Smooth muscle cell (in vitro differentiated cells): ENCODE data around the gene FSD2. TPM values are rescaled to one million over a fixed set of nuclear protein-coding genes. Genes with fewer than 3 reads are reported as not detected.

Experiments
- DNase-seq: peaks from one replicate; lab custom pipeline; 2025; ENCODE audit not compliant: unreplicated experiment; lab: John Stamatoyannopoulos, UW
- H2AFZ ChIP-seq: fragments of 200-600 bp; sonication (generic); 2 replicates; pipeline ENCODE4 v1.6.0; 2016; ENCODE audit warnings: antibody characterized with exemption, low read depth, mild to moderate bottlenecking
- H3F3A ChIP-seq: fragments of 200-600 bp; sonication (generic); 2 replicates; pipeline ENCODE4 v1.6.0; 2017; ENCODE audit warnings: antibody characterized with exemption, low read depth
- H3K27ac ChIP-seq: fragments of 200-600 bp; sonication (generic); 2 replicates; pipeline ENCODE4 v1.5.1; 2016; ENCODE audit warnings: low read depth, mild to moderate bottlenecking
- H3K27me3 ChIP-seq: fragments of 200-600 bp; sonication (generic); 2 replicates; pipeline ENCODE4 v1.6.1; 2016; ENCODE audit warnings: low read depth, mild to moderate bottlenecking
- H3K36me3 ChIP-seq: fragments of 200-600 bp; sonication (generic); 2 replicates; pipeline ENCODE4 v1.5.1; 2016; ENCODE audit warnings: low read depth
- H3K4me1 ChIP-seq: fragments of 200-600 bp; sonication (generic); 2 replicates; pipeline ENCODE4 v1.5.1; 2016; ENCODE audit warnings: low read depth
- H3K4me2 ChIP-seq: fragments of 200-600 bp; sonication (generic); 2 replicates; pipeline ENCODE4 v1.6.0; 2016; ENCODE audit warnings: mild to moderate bottlenecking
- H3K4me3 ChIP-seq: fragments of 200-600 bp; sonication (generic); 2 replicates; pipeline ENCODE4 v1.5.1; 2016; ENCODE audit warnings: mild to moderate bottlenecking
- H3K79me2 ChIP-seq: fragments of 200-600 bp; sonication (generic); 2 replicates; pipeline ENCODE4 v1.6.0; 2016; ENCODE audit warnings: low read depth, mild to moderate bottlenecking
- H3K9ac ChIP-seq: fragments of 200-600 bp; sonication (generic); 2 replicates; pipeline ENCODE4 v1.6.0; 2016; ENCODE audit warnings: low read depth
- H3K9me3 ChIP-seq: fragments of 200-600 bp; sonication (generic); replicated peaks from 2 replicates; pipeline ENCODE4 v1.5.1; 2016; ENCODE audit warnings: low read depth
- H4K20me1 ChIP-seq: fragments of 200-600 bp; sonication (generic); 2 replicates; pipeline ENCODE4 v1.6.0; 2016; ENCODE audit warnings: low read depth
- CTCF ChIP-seq: fragments of 200-600 bp; sonication (generic); IDR thresholded peaks from 2 replicates; pipeline ENCODE4 v1.5.1; 2017; ENCODE audit warnings: borderline replicate concordance, mild to moderate bottlenecking, antibody characterized with exemption; ENCODE audit not compliant: insufficient read depth, poor library complexity, severe bottlenecking
- WGBS: methylation state at CpG from one replicate; pipeline ENCODE4 v1.1.7; 2016; ENCODE audit warnings: low lambda C conversion rate; 5-methylcytosine and 5-hydroxymethylcytosine counted together
- polyA plus RNA-seq: library from polyadenylated mRNA; unstranded; fragments of >200 nt; fragmentation: Nextera tagmentation; extraction: Ambion mirVana; gene quantifications from 2 replicates; pipeline ENCODE4 v1.2.1, GENCODE V29; 2016
- total RNA-seq: library from RNA; depleted of rRNA; stranded (reverse); fragments of >200 nt; gene quantifications from 2 replicates; pipeline ENCODE4 v1.2.3, GENCODE V29; 2014

FSD2 gene
- total and polyA plus RNA-seq, 2 experiments from 2014 or later: not detected

- Histone ChIP-seq H3K9ac (no peak overlapping the region), H3K9me3 (no peaks in the 10 kb centered on the region), H4K20me1 (no peaks in the 10 kb centered on the region), H3K36me3 (no peaks in the 10 kb centered on the region), H3F3A (no peaks in the 10 kb centered on the region), H3K4me2 (no peak overlapping the region), H3K79me2 (no peaks in the 10 kb centered on the region), H3K4me3 (no peak overlapping the region), H2AFZ (no peak overlapping the region), H3K27ac (no peak overlapping the region), H3K4me1 (no peaks in the 10 kb centered on the region), H3K27me3 (no peaks in the 10 kb centered on the region)
- 85% methylated on average over 4 of the region's 4 CpGs for WGBS
- no peak for TF ChIP-seq CTCF
- no peak for DNase-seq
Measured at GRCh38 chr15:82781349-82781748, 24.5 kb downstream of the FSD2 start.

- Histone ChIP-seq H3F3A (no peaks in the 10 kb centered on the region), H3K9me3 (no peaks in the 10 kb centered on the region), H3K4me2 (no peak overlapping the region), H3K36me3 (no peaks in the 10 kb centered on the region), H4K20me1 (no peaks in the 10 kb centered on the region), H3K27ac (no peak overlapping the region), H3K79me2 (no peaks in the 10 kb centered on the region), H3K4me1 (no peaks in the 10 kb centered on the region), H3K9ac (no peak overlapping the region), H2AFZ (no peak overlapping the region), H3K27me3 (no peaks in the 10 kb centered on the region), H3K4me3 (no peak overlapping the region)
- WGBS: 79% methylated on average over 3 of the region's 3 CpGs
- TF ChIP-seq CTCF: no peak
- no peak for DNase-seq
Measured at GRCh38 chr15:82778755-82779154, 27.1 kb downstream of the FSD2 start.

GRCh38 chr15:82774496-82774895, 31.4 kb downstream of the FSD2 start:
- Histone ChIP-seq H3K4me2 (no peak overlapping the region), H3K79me2 (no peaks in the 10 kb centered on the region), H3F3A (no peaks in the 10 kb centered on the region), H2AFZ (no peak overlapping the region), H3K9ac (no peak overlapping the region), H3K36me3 (no peaks in the 10 kb centered on the region), H3K4me3 (no peak overlapping the region), H4K20me1 (no peaks in the 10 kb centered on the region), H3K4me1 (no peaks in the 10 kb centered on the region), H3K27ac (no peak overlapping the region), H3K27me3 (no peaks in the 10 kb centered on the region), H3K9me3 (no peaks in the 10 kb centered on the region)
- TF ChIP-seq CTCF: no peak
- WGBS: 85% methylated on average over 7 of the region's 7 CpGs
- no peak for DNase-seq

- Histone ChIP-seq H3F3A (no peaks in the 10 kb centered on the region), H3K4me1 (no peaks in the 10 kb centered on the region), H2AFZ (no peak overlapping the region), H3K9me3 (no peaks in the 10 kb centered on the region), H3K36me3 (no peaks in the 10 kb centered on the region), H3K9ac (no peak overlapping the region), H3K4me2 (no peak overlapping the region), H3K27ac (no peak overlapping the region), H3K27me3 (no peaks in the 10 kb centered on the region), H3K79me2 (no peaks in the 10 kb centered on the region), H3K4me3 (no peak overlapping the region), H4K20me1 (no peaks in the 10 kb centered on the region)
- WGBS: 88% methylated on average over 12 of the region's 12 CpGs
- no peak for TF ChIP-seq CTCF
- no peak for DNase-seq
Measured at GRCh38 chr15:82771789-82772607, 33.9 kb downstream of the FSD2 start.
